Hippocampal formation (tissue), 2 donors: ENCODE data around the gene PHOX2A.
"Not testable (repeated sequence)": the region's sequence is repeated elsewhere in the genome, so short reads cannot be mapped to it uniquely, and the experiment has no call there.

Experiments
- DNase-seq, 2 donors: peaks; one replicate each; lab custom pipeline; 2025; lab: John Stamatoyannopoulos, UW

The PHOX2A gene

DNA sequence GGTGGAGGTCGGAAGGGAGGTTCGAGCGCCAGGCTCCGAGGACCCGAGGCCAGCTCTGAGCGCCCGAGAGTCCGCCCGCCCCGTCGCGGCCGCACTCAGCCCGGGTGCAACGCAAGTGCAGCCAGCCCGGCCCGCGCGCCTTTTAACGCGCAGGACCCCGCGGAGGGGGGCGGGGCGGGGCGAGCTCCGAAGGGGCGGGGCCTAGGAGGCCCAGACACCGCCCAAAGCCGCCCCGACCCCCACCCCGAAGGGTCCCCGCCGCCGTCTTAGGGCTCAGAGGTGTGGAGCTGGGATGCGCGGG lies at the start of gene PHOX2A:
Gene PHOX2A, minus strand, starts transcription at position 117 of the 301 bp plus-strand sequence. CDS start 172 bp downstream, outside the sequence.
- DNase-seq, result no peak

DNA sequence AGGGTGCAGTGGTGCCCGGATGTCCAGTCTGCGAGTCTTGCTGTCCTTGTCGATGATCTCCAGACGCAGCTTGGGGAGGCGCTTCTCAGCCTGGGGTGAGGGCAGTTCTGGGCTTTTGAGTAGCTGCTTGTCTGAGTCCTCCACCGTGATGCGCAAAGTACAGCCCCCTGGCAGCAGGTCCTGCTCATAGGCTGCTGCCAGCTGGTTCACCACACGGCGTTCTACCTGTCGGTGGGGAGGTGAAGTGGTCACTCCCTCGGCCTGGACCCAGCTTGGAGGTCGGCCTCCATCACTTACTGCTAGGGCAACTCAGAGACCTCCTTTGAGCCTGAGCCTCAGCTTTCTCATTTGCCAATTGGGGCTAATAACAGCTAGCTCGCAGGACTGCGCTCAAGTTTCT lies 49.4 kb upstream of the PHOX2A start:
- DNase-seq, result no peak

DNA sequence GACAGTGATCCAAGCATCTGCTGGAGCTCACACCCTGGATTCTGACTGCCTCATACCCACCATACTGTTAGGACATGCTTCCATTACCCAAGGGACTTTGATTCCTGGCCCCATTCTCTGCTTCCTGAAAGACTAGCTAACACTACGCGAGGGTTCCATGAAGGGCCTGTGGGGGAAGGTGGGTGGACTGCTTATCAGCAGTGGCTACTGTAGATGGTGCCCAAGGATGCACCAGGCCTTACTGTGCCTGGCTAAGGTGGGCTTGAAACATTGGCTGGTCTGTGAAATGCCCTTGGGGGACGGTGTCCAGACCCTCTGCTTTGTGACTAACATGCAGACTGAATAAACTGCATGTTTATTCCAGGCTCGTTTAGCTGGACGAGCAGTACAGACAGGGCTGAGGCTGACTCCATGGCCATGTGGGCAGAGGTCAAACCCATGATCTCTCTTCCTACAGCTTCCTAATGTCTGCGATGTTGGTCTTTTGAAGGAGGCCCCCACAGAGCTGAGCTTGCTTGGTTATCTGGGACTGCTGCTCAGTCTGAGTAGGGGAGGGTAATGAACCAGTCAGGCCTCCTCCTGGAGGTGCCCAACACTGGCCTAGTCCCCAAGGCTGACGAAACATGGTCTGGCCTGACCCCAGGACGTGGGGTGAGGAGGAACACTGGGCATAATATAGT lies 48.3 kb upstream of the PHOX2A start:
- DNase-seq, result no peak

DNA sequence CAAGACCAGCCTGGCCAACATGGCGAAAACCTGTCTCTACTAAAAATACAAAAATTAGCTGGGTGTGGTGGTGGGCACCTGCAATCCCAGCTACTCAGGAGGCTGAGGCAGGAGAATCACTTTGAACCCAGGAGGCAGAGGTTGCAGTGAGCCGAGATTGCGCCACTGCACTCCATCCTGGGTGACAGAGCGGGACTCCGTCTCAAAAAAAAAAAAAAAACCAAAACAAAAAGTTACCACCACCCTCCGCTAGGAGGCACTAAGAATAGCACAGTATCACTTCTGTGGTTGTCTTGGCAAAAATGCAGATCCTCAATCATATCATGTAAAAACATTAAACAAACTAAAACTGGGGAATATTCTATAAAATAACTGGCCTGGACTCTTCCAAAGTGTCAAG lies 46.8 kb upstream of the PHOX2A start:
- DNase-seq, result not testable (repeated sequence)

DNA sequence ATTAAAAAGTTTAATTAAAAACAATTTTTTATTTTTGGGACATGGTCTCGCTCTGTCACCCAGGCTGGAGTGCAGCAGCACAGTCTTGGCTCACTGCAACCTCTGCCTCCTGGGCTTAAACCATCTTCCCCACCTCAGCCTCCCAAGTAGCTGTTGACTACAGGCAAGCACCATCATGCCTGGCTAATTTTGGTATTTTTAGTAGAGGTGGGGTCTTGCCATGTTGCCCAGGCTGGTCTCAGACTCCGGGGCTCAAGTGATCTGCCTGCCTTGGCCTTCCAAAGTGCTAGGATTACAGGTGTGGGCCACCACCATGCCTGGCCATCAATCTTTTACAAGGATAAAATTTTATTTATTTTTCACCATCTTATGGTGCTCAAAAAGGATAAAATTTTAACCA lies 43.3 kb upstream of the PHOX2A start:
- DNase-seq, result no peak

DNA sequence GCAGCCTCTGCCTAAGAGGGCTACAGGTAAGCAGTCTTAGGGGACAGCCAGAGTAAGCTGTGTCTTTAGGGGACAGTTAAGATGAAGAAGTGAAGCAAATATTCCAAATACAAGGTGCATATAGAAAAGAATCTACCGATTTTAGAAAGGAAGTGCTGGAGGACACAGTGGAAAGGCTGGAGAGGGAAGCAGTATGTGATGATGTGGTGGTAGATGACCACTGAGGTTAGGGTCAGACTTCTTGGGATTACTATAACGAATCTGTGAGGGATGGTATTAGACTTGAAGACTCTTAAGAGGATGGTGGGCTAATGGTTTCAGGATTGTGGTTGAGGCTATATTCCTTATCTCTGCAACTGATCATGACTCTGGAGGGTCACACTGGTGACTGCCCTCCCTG lies 40.0 kb upstream of the PHOX2A start:
- DNase-seq, result no peak

DNA sequence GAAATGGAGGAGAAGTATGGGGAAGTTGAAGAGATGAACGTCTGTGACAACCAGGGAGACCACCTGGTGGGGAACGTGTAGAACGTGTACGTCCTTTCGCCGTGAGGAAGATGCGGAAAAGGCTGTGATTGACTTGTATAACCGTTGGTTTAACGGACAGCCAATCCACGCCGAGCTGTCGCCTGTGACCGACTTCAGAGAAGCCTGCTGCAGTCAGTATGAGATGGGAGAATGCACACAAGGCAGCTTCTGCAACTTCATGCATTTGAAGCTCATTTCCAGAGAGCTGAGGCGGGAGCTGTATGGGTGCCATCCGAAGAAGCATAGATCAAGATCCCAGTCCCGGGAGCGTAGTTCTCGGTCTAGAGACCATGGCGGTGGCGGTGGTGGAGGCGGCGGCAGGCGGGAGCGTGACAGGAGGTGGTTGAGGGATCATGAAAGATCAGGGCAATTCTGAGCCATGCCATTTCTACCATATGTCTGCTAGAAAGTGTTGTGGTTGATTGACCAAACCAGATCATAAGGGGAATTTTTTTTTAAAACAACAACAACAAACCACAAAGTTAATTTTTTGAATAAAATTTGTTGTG lies 36.8 kb upstream of the PHOX2A start:
- no peak for DNase-seq

DNA sequence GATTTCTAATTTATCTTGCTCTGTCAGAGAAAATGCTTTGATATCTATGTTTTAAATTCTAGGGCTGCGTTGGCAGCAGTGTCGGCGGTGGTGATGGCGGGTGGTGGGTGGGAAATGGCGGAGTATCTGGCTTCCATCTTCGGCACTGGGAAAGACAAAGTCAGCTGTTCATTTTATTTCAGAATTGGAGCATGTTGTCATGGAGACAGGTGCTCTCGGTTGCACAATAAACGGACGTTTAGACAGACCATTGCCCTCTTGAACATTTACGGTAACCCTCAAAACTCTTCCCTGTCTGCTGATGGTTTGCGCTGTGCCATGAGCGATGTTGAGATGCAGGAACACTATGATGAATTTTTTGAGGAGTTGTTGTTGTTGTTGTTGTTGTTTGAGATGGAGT lies 36.1 kb upstream of the PHOX2A start:
- no peak for DNase-seq

DNA sequence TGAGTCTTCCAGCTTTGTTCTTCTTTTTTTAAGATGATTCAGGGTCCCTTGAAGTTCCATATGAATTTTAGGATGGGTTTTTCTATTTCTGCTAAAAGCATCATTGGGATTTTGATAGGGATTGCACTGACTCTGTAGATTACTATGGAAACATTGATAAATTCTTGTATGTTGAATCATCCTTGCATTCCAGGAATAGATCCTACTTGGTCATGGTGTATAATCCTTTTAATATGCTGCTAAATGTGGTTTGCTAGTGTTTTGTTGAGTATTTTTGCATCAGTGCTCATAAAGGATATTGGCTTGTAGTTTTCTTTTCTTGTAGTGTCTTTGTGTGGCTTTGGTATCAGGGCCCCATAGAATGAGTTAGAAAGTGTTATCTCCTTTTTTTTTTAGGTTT lies 34.9 kb upstream of the PHOX2A start:
- no peak for DNase-seq

DNA sequence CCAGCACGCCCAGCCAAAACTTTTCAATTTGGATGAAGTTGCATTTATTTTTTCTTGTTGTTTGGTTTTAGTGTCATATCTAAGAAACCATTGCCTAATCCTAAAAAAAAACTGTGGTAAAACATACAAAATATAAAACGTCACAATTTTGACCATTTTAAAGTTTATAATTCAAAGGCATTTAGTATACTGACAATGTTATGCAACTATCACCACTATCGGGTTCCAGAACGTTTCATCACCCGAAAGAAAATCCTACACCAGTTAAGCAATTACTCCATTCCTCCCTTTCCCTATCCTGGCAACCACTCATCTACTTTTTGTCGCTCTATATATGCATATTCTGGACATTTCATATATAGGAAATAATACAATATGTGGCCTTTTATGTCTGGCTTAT lies 30.5 kb upstream of the PHOX2A start:
- DNase-seq, result no peak

DNA sequence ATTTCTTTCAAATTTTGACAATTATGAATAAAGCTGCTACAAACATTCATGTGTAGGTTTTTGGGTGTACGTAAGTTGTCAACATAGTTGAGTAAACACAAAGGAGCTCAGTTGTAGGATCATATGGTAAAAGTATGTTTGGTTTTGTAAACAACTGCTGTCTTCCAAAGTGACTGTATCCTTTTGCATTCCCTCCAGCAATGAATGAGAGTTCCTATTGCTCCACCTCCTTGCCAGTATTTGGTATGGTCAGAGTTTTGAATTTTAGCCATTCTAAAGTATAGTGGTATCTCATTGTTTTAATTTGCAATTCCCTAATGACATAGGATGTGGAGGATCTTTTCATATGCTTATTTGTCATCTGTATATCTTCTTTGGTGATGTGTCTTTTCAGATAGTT lies 28.0 kb upstream of the PHOX2A start:
- no peak for DNase-seq

DNA sequence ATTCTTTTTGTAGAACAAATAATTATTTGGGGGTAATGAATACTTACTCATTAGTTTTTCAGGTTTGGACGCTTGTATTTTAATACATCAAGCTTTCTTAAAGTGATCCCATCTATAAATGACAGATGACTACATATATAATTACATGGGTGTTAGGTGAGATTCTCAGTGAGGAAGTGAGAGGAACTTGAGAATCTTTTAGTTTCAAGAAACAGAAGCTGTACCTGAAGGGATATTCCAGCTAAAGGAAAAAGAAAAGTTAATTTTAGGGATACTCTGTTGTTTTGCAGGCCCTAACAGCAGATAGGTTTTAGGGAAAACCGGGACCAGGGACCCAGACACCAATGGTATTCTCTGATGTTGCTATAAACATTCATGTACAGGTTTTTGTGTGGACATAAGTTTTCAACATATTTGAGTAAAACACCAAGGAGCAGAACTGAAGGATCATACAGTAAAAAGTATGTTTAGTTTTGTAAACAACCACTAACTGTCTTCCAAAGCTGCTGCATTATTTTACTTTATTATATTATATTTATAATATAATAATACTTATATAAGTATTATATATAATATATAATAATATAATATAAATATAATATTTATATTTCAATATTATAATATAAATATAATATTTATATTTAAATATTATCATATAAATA lies 24.1 kb upstream of the PHOX2A start:
- no peak for DNase-seq

DNA sequence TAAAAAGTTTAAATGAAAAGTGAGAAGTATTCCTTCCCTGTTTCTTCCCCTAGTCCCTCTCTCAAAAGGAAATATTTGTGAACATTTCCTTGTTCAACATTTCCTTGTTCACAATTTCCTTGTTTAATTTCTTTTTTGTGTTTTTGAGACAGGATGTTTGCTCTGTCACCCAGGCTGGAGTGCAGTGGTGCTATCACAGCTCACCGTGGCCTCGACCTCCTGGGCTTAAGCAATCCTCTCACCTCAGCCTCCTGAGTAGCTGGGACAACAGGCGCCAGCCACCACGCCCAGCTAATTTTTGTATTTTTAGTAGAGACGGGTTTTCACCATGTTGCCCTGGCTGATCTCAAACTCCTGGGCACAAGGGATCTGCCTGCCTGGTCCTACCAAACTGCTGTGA lies 23.0 kb upstream of the PHOX2A start:
- DNase-seq, result not testable (repeated sequence)

DNA sequence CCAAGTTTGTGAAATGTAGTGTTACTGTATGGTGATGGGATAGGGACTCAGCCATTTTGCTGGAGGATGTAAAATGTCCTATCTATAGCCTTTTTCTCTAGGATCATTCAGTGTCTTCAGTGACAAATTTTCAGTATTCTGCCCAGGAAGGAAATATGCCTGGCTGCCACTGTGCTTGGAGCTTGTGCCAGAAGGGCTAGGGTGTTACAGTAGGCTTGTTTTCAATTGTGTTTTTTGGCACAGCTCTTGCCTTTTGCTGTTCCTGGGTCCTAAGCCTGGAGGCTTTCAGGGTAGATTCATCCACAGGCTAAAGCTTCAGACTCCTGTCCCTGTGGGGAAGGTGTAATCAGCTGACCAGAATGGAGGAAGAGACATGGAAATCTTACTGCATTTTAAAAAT lies 22.0 kb upstream of the PHOX2A start:
- DNase-seq, result no peak

DNA sequence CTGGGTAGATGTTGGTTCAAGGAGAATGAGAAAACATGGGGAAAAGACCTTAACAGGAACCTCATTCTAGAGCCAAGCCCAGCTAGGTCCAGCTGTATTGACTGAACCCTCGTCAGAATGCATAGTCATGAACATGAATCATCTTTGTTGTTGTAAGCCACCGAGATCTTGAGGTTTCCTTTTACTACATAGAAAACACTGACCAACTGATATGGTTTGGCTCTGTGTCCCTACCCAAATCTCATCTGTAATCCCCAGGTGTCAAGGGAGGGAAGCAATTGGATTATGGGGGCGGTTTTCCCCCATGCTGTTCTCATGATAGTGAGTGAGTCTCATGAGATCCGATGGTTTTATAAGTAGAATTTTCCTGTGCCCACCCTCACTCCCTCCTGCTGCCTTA lies 19.4 kb upstream of the PHOX2A start:
- no peak for DNase-seq

DNA sequence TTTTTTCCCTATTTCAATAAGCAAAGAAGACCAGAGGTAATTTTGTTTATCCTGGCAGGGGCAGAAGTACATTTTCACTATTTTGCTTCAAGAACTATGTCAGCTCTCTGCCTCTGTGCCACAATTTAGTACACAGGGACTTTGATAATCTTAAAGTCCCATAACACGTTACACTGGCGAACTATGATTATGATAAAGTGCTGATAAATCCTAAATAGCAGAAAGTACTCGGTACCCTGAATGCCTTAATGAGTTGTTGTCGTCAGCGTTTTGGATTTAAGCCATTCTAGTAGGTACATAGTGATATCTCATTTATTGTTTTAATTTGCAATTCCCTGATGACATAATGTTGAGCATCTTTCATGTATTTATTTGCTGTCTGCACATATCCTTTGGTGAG lies 16.6 kb upstream of the PHOX2A start:
- DNase-seq, result no peak

DNA sequence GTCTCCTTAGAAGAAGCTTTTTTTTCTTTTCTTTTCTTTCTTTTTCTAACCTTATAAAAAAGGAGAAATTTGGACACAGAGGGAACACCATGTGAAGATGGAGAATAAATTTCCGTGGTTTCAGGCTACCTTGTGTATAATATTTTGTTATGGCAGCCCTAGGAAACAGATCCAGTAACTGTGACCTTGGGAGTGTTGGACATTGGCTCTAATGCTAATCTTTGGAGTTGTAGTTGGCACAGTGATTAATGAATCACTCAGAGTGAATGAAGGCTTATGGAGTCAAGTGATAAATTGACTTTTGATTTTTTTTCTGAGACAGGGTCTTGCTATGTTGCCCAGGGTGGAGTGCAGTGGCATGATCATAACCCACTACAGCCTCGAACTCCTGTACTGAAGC lies 15.5 kb upstream of the PHOX2A start:
- no peak for DNase-seq

DNA sequence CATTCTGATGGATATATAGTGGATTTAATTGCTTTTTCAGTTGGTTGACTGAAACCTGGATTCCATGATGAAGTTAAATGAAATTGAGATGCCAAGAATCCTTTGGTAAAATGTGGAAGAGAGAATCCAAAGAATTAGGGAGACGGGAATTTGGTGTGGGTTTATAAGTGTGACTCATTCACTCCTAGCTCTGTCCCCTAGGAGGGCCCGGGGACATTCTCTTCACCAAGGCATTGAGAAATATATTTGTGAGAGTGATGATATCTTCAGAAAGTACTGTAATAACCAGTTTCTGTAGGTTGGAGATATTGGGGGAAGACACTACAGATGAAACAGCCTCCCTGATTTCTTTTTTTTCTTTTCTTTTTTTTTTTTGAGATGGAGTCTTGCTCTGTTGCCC lies 13.6 kb upstream of the PHOX2A start:
- no peak for DNase-seq

DNA sequence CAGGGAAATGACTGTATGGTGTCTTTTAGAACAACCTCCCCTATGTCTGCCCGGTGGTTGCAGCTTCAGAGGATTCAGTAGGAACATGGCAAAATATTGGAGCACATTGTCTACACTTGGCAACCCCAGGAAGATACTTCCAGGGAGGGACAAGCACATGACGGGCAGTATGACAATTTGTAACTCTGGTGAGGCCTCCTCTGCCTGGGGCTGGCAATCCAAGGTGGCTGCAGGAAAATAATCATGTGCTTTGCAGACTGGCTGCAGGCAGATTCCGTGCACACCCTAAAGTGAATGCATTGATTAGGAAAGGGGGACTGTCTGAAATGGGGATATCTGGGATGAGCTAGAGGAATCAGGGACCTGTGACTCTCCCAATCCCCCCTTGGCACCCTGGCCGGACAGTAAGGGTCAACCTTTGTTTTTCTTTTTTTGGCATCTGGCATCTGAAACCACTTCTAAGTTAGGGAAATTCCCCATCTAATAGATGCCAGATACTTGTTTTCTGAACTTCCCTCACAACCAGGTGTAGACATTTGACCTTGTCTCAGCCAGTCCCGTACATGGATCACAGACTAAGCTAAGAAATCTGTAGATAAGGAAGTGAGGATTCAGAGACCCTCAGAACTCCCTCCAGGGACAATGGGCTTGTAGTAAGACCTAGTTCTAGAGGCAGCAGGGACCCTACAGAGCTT lies 10.5 kb upstream of the PHOX2A start:
- no peak for DNase-seq

DNA sequence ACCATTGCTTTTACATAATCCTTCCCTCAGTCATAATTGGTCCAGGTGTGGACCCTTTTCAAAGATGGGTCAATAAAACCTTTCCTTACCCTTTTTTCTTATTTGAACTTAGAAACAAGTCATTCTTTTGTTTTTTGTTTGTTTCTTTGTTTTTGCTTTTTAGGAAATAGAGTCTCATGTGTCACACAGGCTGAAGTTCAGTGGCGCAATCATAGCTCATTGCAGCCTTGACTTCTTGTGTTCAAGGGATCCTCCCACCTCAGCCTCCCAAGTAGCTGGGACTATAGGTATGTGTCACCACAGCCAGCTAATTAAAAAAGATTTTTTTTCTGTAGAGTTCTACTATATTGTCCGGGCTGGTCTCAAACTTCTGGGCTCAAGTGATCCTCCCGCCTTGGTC lies 9.4 kb upstream of the PHOX2A start:
- no peak for DNase-seq

DNA sequence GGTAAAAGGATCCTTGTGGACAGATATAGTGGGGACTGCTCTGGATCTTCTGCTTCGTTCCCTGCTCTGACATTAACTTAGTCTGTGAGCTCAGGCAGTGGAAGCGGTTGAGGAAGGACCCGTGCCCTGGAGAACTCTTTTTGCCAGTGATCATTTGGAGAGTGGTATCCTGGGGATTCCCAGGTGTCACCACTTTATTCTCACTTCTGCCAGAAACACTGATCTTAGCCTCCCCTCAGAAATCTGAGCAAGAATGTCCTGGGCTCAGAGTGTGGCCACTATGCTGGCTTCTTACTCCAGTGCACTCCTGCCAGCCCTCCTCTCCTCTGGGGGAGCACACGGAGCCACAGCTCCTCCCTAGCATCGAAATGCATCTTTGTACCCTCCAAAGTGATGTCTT lies 7.6 kb upstream of the PHOX2A start:
- no peak for DNase-seq

DNA sequence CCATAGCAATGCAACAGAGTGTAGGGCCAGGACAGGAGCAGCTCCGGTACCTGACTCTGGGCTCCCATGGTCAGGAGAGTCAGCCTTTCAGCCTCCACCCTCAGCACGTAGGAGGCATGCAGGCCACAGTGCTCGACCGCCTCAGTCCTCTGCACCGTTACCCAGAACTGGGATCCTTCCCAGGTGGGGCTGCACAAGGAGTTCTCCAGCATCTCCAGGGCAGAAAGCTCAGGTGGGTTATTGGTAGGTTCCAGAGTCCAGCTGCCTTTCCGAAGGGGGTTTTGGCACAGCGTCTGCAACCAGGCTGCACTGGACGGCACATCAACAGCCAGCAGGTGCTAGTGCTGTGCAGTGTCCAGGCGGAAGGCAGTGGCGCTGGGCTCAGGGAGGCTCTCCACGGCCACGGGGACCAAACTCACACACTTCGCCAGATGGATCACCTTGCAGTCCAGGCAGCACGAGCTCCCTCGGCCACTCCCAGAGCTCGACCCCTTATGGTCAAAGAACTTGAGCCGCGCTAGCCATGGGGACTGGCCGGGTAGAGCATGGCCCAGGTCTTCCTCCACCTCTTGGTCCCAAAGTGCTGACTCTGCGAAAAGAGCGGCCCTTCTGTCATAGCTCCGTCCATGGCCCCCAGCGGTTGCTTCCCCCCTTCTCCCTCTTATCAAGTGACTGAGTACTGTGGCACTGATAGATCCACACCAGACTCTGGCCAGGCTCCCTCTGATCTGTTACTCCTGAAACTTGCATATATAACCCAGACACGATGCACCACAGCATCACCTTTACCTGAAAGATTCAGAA lies 6.9 kb upstream of the PHOX2A start:
- DNase-seq, result no peak
